NCI-H2227 treated with DMSO at 0.1 percent for 48 hours (cell line): Measurements from ENCODE around the gene PPT1.
A peak's percentile ranks its signal among the peaks of the same experiment; 100 is the strongest.

Experiments
- DNase-seq: peaks from one replicate; lab custom pipeline; 2025; lab: John Stamatoyannopoulos, UW

PPT1 gene

DNA sequence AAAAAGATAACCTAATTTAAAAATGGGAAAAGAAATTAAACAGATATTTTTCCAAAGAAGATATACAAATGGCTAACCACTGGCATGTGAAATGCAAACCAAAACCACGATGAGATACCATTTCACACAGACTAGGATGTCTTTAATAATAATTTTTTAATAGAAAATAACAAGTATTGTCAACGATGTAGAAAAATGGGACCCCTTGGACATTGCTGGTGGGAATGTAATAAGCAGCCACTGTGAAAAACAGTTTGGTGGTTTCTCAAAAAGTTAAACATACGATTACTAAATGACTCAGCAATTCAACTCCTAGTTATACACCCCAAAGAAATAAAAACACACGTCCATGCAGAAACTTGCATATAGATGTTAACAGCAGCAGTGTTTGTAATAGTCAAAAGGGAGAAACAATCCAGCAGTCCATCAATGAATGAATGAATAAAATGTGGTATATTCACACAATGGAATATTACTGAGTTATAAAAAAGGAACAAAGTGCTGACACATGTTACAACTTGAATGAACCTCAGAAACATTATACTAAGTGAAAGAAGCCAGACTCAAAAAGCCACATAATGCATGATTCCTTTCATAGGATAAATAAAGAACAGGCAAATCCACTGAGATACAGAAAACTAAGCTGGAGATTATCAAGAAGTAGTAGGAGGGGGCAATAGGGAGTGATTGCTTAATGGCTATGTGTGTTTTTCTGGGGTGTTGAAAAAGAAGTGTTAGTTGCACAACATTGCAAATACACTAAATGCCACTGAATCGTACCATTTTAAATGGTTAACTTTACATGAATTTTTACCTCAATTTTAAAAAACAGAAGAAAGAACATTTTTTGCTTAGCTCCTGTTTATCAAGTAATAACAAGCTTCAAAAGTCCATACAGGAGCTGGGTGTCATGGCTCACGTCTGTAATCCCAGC lies 4.1 kb downstream of the PPT1 start:
- no peak for DNase-seq

DNA sequence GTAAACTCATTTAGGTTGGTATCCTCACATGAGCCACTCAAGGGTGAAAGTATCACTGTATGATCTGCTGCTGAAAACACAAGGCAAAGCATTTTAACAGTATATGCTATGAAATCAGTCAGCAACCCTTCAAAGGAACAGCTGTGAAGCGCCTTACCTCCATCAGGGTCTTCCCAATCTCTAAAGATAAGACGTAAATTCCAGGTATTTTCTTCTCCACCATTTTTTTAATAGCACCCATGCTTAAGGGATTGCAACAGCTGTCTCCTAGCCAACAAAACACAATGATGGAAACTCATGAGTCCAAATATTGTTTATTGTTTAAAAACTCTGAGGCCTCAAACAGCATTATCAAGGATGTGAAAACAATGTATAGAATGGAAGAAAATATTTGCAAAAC lies 4.8 kb downstream of the PPT1 start:
- no peak for DNase-seq

DNA sequence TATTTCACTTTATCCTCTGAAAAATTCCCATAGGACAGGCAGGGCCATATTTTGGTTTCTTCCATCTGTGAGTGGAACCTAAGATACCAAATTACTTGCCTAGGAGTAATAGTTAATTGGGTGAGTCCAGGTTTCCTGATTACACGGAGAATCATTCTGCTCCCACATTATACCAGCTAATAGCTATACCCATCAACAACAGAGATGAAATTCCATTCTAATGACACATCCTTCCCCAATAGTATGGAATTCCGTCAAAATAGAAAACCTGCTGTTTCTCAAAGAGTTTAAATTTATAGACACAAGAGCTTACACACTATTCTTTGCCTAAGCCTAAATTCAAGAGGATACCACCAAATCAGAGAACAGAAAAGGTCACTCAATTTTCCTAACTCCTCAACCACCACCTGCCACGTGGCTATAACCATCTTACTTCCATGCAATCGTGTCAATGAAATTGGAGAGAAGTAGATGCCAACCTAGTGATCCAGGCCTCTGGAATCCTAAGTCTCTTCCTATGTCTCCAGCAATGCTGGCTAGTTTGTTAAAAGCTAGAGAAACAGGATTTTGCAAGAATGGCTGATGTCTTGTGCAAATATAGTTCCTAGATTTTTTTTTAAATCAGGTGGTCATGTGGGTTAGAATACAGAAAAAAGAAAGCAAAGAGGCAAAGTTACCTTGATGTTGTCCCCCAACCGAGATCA lies 6.2 kb downstream of the PPT1 start:
- DNase-seq: no peak

DNA sequence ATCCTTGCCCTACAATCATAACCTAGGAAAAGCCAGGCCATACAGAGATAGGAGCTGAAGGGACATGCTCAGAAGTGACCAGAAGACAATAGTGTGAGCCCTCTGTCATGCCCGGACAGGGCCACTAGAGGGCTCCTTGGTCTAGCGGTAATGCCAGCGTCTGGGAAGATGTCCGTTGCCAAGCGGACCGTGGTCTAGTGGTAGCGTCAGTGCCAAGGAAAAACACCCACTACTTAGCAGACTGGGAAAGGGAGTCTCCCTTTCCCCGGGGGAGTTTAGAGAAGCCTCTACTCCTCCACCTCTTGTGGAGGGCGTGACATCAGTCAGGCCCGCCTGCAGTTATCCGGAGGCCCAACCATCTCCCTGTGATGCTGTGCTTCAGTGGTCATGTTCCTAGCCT lies 12.3 kb downstream of the PPT1 start:
- DNase-seq: peak; percentile 46

DNA sequence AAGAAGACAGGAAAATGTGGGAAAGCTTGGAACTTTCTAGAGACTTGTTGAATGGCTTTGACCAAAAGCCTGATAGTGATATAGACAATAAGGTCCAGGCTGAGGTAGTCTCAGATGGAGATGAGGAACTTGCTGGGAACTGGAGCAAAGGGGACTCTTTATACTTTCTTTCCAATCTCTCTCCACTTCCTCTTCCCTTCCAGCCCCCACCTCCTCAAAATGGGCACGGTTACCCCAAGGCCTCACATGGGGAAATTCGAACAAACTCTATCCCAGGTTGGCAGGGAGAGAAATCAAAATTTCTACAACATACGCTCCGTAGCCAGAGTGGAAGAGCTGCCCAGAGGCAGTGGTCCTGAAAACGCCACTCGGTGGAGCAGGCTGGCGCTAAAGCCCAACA lies 15.2 kb downstream of the PPT1 start:
- no peak for DNase-seq

DNA sequence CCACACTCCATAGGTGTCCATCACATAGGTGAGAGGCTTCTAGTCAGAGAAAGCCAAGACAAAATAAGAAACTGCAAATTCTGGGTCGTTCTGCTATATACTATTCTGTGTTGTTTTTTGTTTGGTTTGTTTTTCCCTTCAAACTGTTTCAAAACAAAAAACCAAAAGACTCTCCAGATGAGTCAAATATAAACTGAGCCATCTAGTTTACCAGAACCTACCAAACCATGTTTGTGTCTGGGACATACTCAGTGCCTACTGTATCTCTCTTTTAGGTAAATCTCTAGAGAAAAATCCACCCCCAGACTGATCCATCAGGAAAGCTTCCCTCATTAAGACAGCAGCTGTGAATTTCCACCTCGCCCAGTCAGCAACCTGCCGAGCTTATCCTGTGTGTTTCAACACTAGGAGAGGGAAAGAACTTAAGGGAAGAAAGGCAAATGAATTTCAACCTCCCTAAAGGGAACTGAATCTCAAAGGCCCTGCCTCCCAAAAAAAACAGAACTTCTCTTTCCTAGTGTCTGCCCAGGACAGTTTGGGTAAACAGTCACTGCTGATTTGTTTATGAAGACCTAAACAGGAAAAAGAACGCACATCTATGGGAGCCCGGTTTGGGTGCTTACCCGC lies 17.2 kb downstream of the PPT1 start:
- no peak for DNase-seq

DNA sequence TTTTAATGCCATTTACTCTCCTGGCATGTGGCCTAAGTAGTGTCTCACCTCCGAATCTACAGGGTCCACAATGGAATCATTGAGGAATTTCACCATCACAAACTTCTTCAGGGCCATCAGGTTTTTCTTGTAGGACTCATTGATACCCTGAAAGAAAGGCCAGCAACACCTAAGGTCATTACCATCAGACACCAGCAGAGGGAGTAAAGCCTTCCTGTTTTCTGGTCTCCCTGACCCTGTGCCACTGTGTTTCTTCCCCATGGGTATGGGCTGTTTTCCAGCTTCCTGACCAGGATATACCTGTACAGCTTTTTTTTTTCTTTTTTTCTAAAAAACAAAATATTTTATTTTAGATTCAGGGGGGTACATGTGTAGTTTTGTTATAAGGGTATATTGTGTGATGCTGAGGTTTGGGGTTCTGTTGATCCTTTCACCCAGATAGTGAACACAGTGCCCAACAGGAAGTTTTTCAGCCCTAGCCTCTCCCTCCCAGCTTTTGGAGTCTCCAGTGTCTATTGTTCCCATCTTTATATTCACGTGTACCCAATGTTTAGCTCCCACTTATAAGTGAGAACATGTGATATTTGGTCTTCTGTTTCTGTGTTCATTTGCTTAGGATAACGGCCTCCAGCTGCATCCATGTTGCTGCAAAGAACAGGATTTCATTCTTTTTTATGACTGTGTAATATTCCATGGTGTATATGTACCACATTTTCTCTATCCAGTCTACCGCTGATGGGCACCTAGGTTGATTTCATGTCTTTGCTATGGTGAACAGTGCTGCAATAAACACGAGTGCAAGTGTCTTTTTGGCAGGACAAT lies 18.3 kb downstream of the PPT1 start:
- peak; percentile 26 for DNase-seq

DNA sequence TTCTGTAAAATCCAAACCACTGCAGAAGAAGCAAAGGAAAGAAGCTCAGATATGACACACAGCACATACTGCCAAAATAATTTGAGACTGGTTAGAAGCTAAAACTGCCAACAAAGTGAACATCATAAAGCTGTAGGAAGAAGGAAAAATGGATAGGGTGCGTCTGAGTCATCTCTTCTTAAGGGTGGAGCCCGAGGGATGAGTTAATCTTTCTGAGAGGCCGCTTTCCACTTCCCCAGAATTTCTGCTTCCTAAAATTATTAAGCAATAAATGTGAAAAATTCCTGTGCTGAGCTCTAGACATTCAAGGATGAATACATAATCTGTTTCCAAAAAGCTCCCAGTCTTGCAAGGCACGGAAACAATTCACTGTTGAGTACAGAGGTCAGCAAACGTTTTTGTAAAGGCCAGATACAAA lies 20.1 kb downstream of the PPT1 start:
- DNase-seq: no peak

DNA sequence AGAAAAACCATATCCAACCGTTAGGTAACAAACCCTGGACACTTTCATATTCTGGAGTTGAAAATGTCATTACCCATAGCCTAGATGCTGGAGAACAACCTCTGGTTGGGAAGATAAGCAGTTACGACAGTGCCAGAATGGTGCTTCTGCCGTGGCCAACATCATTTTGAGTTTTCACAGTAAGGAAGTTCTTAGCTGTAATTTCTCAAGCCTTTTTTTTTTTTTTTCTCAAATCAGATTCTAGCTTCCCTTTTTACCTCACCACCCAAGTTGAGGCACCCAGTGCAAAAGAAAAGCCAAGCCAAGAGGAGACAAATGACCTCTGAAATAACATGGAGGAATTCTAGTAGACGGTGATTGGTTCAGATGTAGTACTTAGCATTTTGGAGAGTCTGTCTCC lies 21.8 kb downstream of the PPT1 start:
- no peak for DNase-seq

DNA sequence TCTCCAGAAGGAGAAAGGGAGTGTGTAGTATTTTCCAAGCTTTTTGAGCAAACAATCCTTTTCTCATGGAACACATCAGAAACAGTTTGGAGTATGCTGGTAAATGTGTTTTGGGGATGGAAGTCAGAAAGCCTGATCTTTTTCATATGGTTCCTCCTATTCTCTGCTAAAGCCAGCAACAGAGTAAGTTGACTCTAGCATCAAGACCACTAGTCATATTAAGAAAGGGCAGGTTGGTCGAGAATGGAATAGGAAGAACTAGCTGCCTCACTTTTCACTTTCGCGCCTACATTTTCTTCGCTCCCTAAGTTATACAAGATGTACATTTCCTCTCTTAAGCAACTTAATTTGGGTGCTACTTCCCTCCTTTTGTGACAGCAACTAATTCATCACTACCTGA lies 24.0 kb downstream of the PPT1 start:
- no peak for DNase-seq

DNA sequence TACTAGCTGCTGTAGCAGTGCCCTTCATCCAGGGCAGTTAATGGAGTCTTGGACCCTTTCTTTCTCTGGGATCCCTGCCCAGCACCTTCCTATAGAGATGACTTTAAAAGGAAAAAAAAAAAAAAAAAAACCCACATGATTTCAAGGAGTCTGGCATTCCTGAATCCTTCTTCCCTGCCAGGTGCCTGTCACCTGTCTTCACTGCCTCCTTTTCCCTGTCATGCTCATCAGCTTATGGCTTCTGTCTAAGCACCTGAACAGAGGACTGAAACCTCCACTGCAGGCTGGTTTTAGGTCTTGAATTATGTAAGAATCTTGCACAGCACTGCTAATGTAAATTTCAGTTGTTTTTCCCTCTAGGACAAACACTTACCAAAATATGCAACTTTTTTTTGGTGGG lies 24.9 kb downstream of the PPT1 start:
- DNase-seq: no peak

DNA sequence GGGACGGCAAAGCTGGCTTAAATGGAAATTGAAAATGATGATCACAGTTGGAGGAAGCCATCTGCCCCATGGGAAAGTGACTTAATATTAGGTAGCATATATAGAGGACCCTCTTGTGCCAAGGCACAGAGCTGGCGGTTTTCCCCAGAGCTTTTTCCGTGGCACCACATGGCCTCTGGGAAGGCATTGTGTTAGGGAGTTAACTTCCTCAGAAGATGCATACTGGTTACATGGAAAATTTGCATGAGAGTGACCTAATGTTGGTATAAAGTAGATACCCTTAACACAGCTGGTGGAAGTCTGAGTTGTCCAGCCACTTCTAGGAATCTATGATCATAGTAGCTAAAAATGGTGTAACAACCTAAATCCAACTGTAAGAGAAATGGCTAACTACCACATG lies 29.2 kb downstream of the PPT1 start:
- DNase-seq: no peak

DNA sequence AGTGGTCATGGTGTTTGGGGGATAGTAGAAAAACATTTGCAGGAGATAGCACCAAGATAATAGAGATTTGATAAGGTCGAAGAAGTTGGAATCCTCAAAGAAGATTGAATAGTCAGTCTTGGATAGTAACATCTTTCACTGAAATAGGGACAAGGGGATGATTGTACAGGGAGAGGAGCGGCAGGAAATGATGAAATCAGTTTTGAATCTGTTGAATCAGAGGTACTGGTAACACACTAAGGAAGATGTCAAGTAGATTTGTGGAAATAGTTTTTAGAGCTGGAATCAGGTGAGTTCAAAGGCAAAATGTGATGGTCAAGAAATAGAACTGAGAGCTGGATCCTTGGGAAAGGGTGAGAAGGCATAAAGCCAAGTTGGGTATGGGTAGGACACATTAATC lies 30.0 kb downstream of the PPT1 start:
- DNase-seq: no peak

DNA sequence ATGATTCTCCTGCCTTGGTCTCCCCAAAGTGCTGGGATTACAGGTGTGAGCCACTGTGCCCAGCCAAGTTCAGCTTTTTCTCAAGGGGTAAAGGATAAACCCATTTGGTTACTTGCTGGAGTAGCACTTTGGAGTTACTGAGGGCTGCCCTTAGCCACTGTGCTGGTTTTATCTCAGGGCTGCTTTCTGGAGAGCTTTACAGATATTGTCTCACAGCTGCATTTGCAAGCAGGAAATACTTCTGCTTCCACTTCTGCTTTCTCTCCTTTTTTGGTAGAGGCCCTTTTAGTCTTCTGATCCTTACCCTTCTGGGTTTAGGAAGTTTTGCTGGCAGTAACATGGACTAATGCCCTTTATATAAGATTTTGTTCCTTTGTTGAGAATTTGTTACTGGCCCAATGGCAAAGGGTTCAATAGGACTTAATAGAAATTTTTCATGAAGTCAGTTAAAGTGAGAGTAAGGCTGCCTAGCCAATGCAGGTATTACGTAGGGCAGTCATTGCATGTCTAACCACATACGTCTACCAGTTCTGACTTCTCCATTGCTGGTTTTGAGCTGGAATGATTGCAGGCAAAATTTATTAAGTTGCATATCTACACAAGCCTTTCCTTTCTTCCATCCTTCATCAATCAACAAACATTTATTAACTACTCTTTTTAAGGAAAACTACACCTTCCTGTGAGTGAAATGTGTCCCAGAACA lies 32.1 kb downstream of the PPT1 start:
- no peak for DNase-seq

DNA sequence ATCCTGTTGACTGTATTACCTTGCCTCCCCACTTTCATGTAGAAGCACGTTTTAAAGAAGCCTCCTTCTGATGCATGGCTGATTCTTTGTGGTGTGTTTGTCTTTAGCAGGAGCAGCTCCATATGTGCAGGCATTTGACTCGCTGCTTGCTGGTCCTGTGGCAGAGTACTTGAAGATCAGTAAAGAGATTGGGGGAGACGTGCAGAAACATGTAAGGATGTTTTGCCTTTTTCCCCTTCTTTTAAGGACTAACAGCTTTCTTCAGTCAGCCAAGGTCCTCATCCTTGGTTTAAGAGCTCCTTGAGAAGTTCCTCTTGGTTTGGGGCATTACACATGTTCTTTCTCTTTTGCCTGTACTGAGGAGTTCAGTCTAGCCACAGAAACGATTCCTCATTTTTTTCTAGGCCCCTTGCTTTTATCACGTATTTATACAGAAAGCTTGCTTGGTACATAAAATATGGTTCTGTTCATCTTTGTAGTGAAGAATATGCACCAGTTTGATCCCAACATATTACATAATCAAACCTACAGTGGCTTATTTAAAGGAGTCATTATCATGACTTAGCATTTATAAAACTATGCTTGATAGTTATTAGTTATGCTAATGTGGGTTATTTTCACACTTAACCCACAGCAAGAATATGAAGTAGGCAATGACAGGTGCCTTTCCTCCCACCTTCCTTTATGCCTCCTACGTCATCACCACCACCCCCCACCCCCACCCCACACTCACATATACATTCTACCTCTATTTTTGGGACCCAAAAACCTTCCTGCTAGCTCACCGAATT lies 36.9 kb downstream of the PPT1 start:
- DNase-seq: no peak

DNA sequence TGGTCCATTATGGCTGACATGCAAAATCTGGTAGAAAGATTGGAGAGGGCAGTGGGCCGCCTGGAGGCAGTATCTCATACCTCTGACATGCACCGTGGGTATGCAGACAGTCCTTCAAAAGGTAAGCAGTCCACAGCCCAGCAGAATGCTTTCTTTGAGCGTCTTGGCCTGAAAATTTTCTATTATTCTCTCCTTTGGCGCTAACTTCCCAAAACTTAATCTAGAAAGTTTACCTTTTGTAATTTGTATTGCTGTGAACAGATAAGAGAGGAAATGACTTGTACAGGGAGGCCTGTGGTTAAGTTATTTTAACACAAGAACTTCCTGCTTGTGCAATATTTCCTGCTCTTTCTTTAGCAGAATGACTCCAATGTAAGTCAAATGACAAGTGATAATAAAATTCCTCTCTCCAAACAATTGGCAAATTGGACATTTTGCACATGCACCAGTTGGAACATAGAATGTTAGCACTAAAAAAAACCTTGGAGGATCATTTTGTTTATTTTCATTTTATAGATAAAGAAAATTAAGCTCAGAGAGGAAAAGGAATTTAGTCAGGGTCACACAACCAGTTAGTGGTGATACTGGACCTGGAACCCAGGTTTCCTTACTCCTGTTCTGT lies 37.6 kb downstream of the PPT1 start:
- DNase-seq: no peak

DNA sequence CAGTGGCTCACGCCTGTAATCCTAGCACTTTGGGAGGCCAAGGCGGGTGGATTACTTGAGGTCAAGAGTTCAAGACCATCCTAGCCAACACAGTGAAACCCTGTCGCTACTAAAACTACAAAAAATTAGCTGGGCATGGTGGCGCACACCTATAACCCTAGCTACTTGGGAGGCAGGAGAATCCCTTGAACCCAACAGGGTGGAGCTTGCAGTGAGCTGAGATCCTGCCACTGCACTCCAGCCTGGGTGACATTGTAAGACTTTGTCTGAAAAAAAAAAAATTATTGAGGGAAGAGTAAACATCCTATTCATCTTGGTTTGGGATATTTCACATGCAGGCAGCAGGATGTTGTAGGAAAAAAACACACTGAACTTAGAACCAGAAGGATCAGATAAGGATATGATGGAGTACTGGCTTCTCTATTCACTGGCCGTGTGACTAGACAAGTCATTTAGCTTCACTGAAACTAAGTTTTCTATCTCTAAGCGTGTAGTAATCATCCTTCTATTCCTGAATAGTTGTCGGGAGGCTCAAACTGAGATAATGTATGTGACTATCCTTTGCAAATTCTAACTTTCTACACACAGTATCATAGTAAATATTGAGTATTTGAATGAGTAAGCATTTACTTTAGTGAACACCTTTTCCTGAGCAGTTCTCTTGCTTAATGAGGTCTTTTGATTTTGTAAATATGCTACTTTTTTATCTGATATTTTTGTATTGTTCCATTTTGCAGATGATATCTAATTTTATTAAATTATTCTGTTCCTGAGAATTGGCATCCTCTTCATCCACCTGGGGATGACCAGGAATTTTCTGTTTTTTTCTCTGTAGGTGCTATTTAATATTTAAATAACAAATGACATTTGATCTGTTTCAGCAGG lies 38.4 kb downstream of the PPT1 start:
- DNase-seq: no peak

DNA sequence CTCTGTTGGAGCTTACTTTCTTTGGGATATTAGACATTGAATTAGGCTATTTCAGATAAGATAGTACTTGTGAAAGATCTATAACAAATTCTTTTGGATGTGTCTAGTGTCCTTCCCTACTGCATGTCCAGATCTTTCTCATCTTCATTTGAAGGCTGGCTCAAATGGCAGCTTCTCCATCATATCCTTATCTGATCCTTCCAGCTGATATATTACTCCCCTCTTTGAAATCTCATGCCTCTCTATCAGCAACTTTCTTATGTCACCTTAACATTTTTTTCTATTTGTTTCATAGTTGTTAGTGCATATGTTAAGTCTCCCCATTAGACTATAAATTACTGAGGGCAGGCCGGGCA lies 39.0 kb downstream of the PPT1 start:
- DNase-seq: no peak

DNA sequence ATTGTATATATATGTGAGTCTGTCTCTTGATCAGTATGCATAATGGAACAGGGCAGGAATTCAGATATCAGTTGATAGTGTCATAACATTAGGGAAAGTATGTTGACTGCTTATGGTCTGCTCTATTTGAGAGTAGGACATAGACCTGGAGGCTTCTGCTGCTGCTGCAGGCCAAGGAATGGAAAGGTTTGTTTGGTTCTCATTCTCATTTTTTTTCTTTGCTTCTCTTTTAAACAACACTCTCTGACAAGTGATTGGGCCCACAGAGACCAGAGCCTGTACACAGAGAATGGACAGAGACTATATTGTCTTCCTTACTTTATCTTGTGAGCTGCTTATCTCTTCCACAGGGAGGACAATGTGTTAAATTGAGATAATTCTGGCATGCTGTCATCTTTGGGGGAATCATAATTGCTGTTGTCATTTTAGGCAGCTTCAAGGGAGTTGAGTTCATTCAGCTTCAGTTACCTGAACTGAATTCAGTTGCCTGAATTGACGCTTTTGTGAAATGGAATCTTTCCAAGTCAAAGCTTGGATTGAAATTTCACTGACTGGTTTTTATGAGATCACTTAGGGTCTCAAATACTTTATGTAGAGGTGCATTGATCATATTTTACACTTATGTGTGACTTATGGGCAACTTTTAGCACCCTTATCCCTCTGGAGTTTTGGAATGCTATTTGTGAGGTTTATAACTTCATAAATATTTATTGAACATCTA lies 39.6 kb downstream of the PPT1 start:
- DNase-seq: no peak
